SK-N-SH treated with all-trans-retinoic acid at 6 μM for 48 hours (cell line): ENCODE measurements around the gene COX5A.

ENCODE experiments used
- ARNTL ChIP-seq: fragments of 450-650 bp; formaldehyde crosslinking; IDR thresholded peaks from 2 replicates; pipeline ENCODE4 v1.5.0; 2020; ENCODE audit warnings: low read depth, mild to moderate bottlenecking, moderate library complexity, borderline replicate concordance
- GLIS3 ChIP-seq: fragments of 250-450 bp; sonication (Bioruptor Pico); IDR thresholded peaks from 2 replicates; pipeline ENCODE4 v1.5.0; 2020; ENCODE audit warnings: mild to moderate bottlenecking, moderate library complexity
- TCF4 ChIP-seq: fragments of 250-450 bp; sonication (Bioruptor Pico); IDR thresholded peaks from 2 replicates; pipeline ENCODE4 v1.8.0; 2021; ENCODE audit warnings: mild to moderate bottlenecking, moderate library complexity, borderline replicate concordance
- ZC3H10 ChIP-seq: fragments of 250-450 bp; sonication (Bioruptor Pico); IDR thresholded peaks from 2 replicates; pipeline ENCODE4 v1.5.1; 2021; ENCODE audit warnings: mild to moderate bottlenecking, moderate library complexity
- ZFP3 ChIP-seq: fragments of 250-450 bp; sonication (Bioruptor Pico); IDR thresholded peaks from 2 replicates; pipeline ENCODE4 v1.5.0; 2020; ENCODE audit warnings: mild to moderate bottlenecking, moderate library complexity
- ZFP30 ChIP-seq: fragments of 450-650 bp; formaldehyde crosslinking; IDR thresholded peaks from 2 replicates; pipeline ENCODE4 v1.5.0; 2022; ENCODE audit warnings: mild to moderate bottlenecking, moderate library complexity
- ZNF565 ChIP-seq: fragments of 450-650 bp; formaldehyde crosslinking; conservative IDR thresholded peaks from 2 replicates; pipeline ENCODE4 v1.5.0; 2020; ENCODE audit warnings: low read depth, mild to moderate bottlenecking, moderate library complexity
- ZNF8 ChIP-seq: fragments of 450-650 bp; formaldehyde crosslinking; IDR thresholded peaks from 2 replicates; pipeline ENCODE4 v1.5.0; 2020; ENCODE audit warnings: mild to moderate bottlenecking, moderate library complexity
- TF ChIP-seq, protein P1 (sequence below): fragments of 250-450 bp; sonication (Bioruptor Pico); IDR thresholded peaks from 2 replicates; pipeline ENCODE4 v1.8.0; 2020; ENCODE audit warnings: mild to moderate bottlenecking, moderate library complexity, borderline replicate concordance
- TF ChIP-seq, protein P2 (sequence below): fragments of 250-450 bp; sonication (Bioruptor Pico); IDR thresholded peaks from 2 replicates; pipeline ENCODE4 v1.8.0; 2021; ENCODE audit warnings: low read depth, mild to moderate bottlenecking, moderate library complexity, borderline replicate concordance

DNA sequence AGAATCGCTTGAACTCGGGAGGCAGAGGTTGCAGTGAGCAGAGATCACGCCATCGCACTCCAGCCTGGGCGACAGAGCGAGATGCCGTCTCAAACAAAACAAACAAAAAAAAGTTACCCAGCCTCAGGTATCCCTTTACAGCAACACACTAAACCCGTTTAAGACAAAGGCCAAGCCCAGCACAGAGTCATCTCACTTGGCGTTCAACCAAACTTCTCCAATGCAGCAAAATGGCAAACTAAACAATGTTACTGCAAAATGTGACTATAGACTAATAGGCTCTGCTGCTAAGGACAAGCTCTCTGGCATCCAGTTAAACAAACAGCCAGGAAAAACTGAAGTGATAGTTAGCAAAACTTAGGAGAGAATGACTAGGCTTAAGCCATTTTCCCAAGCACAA, 24.8 kb downstream of the COX5A start:
- TF ChIP-seq ARNTL: no peak
- TF ChIP-seq ZNF8 (CRISPR knock-in tag): no peak
- TF ChIP-seq TCF4 (CRISPR knock-in tag): no peak
- no peak for TF ChIP-seq ZFP30
- no peak for TF ChIP-seq GLIS3
- no peak for TF ChIP-seq ZFP3
- TF ChIP-seq ZNF565: no peak
- TF ChIP-seq, protein P1, sequence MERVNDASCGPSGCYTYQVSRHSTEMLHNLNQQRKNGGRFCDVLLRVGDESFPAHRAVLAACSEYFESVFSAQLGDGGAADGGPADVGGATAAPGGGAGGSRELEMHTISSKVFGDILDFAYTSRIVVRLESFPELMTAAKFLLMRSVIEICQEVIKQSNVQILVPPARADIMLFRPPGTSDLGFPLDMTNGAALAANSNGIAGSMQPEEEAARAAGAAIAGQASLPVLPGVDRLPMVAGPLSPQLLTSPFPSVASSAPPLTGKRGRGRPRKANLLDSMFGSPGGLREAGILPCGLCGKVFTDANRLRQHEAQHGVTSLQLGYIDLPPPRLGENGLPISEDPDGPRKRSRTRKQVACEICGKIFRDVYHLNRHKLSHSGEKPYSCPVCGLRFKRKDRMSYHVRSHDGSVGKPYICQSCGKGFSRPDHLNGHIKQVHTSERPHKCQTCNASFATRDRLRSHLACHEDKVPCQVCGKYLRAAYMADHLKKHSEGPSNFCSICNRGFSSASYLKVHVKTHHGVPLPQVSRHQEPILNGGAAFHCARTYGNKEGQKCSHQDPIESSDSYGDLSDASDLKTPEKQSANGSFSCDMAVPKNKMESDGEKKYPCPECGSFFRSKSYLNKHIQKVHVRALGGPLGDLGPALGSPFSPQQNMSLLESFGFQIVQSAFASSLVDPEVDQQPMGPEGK (CRISPR knock-in tag): no peak
- TF ChIP-seq, protein P2, sequence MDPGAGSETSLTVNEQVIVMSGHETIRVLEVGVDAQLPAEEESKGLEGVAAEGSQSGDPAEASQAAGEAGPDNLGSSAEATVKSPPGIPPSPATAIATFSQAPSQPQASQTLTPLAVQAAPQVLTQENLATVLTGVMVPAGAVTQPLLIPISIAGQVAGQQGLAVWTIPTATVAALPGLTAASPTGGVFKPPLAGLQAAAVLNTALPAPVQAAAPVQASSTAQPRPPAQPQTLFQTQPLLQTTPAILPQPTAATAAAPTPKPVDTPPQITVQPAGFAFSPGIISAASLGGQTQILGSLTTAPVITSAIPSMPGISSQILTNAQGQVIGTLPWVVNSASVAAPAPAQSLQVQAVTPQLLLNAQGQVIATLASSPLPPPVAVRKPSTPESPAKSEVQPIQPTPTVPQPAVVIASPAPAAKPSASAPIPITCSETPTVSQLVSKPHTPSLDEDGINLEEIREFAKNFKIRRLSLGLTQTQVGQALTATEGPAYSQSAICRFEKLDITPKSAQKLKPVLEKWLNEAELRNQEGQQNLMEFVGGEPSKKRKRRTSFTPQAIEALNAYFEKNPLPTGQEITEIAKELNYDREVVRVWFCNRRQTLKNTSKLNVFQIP (CRISPR knock-in tag): no peak
- TF ChIP-seq ZC3H10 (CRISPR knock-in tag): no peak
